Stimulated activated CD4-positive, alpha-beta T cell treated with anti-CD3 and anti-CD28 coated beads, Interleukin-15, amount 100 ng/mL, for 48 hours (primary cell): ENCODE measurements around the gene AK9.
"Not testable (repeated sequence)": the region's sequence is repeated elsewhere in the genome, so short reads cannot be mapped to it uniquely, and the experiment has no call there.

Experiments used
- DNase-seq, 2 donors: peaks; one replicate each; pipeline ENCODE4 v3.0.0-alpha.2; 2020; ENCODE audit warnings: low read depth in 2 of 2

The AK9 gene

GRCh38 chr6:109626311-109626710 is 64.7 kb downstream of the AK9 start:
- DNase-seq, result no peak

DNA sequence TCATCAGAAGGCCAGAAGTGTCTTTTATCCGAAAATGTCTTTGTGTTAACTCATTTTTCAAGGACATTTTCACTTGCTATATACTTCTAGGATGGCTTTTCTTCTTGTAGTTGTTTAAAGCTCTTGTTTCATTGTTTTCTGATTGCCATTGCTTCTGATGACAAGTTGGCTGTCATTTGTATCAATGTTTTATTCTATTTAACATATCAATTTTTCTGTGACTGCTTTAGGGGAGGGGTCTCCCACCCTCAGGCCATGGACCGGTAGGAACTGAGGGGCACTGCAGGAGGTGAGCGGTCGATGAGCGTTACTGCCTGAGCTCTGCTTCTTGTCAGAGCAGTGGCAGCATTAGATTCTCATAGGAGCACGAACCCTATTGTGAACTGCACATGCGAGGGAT is 65.8 kb downstream of the AK9 start:
- DNase-seq, result no peak

GRCh38 chr6:109623288-109623687 is 67.7 kb downstream of the AK9 start:
- DNase-seq, result no peak

- no peak for DNase-seq
Observed at GRCh38 chr6:109612268-109612667, 78.7 kb downstream of the AK9 start.

GRCh38 chr6:109611502-109611901 is 79.5 kb downstream of the AK9 start:
- no peak for DNase-seq

DNA sequence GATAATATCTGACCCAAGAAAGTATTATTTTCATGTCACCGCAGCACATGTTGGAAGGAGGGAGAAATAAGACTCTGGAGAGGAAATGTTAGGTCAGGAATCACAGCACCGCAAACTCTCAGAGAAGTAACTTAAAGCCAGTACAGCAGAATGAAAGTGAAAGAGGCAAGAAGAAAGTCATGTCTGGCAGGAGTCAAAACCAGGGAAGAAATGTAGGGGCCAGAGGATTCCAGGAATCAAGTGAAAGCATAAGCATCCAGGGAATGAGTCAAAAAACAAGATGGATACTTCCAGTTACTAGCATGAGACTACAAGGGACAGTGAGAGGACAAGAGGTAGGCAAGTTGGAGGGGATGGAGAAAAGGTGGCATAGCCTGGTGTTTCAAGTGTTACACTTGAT is 80.4 kb downstream of the AK9 start:
- no peak for DNase-seq

DNA sequence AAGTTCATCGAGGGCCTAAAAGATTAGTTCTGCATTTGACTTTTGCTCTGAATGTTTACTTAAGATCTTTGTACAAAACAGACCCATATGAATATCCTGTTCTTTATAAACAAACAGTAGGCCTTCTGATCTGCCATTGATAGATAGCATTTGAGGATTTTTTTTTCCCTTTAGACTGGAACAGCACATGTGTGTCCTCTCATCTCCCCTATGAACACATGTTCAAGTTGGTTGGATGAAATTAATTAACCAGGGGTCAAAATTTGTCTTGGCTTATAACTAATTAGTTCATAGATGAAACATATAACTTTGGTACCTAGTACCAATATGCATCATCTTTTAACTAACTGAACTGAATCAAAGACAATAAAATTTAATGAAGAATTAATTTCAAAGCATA is 81.3 kb downstream of the AK9 start:
- DNase-seq, result no peak

DNA sequence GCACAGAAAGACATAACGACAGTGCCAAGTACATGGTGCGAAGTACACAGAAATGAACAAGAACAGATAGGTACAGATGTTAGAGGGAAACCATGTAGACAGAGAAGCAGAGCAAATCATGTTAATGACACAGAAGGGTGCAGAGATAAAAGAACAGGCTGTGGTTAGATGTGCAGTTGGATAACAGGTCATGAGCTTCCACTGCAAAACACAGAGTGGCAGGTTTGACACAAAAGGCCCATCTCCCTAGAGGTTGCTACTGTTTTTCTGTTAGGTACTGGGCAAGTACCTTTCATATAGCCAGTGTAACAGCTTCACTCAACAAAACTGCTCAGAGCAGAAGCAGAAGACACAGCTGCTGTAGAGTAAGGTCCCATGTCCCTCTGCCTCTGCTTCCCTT is 84.6 kb downstream of the AK9 start:
- DNase-seq, result no peak

- DNase-seq, result peak in 1 of 2 donors; percentile 2
Observed at GRCh38 chr6:109595998-109596397, 95.0 kb downstream of the AK9 start.

DNA sequence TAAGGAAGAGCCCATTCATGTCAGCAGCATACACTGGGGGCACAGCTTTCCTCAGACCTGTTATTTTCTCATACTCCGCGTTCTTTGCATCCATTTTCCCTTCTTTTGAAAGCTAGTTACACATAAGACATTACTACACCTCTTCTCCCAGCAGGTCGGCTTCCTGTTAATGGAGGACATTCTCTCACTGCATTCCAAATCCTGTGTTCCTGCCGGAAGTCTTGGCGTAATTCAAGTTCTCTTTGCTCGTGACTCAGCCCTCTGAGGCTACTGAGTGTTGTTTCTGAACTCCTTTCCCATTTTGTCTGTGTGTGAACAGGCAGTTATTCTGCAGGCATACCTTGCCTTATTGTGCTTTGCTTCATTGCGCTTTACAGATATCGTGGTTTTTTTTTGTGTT is 110.5 kb downstream of the AK9 start:
- no peak for DNase-seq

DNA sequence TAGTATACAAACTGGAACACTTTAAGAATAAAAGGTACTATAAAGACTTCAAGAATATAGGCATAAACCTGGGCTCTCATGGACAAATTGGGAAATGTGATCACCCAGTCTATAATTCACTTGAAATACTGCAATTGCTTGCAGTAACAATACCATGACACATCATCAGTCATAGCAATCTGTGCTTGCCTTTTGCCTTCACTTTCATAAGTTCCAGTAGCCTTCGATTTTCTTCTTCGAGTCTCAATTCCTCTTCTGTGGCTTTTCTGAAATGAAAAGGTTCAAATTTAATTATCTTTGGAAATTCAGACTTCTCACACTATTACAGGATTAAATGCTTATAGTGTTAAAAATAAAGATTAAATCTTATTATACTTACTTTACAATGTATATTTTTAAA is 111.6 kb downstream of the AK9 start:
- DNase-seq, result no peak

- DNase-seq, result not testable (repeated sequence)
Observed at GRCh38 chr6:109569901-109570300, 121.1 kb downstream of the AK9 start.

- no peak for DNase-seq
Observed at GRCh38 chr6:109561844-109562243, 129.2 kb downstream of the AK9 start.

GRCh38 chr6:109531446-109531845 is 159.6 kb downstream of the AK9 start:
- DNase-seq, result no peak

DNA sequence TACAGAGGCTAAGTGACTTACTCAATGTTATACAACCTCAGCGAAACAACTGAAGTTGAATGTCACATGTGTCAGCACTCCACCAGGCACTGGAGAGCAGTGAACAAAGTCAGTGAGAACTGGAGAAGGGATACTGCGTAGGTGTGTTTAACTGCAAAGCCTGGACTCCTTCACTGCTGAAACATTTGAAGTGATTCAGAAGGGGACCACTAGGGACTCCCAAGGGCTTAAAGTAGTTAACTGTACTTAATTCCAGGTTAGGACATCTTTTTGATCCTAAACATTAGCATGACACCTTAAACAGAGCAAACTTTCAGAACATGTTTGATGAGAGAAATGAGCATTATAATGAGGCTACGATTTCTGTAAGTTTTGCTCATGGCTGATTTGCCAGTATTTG is 163.0 kb downstream of the AK9 start:
- DNase-seq, result no peak

GRCh38 chr6:109526905-109527628 is 163.9 kb downstream of the AK9 start:
- DNase-seq, result peak; percentile 17 to 27

- DNase-seq, result no peak
Observed at GRCh38 chr6:109524129-109524528, 166.9 kb downstream of the AK9 start.

DNA sequence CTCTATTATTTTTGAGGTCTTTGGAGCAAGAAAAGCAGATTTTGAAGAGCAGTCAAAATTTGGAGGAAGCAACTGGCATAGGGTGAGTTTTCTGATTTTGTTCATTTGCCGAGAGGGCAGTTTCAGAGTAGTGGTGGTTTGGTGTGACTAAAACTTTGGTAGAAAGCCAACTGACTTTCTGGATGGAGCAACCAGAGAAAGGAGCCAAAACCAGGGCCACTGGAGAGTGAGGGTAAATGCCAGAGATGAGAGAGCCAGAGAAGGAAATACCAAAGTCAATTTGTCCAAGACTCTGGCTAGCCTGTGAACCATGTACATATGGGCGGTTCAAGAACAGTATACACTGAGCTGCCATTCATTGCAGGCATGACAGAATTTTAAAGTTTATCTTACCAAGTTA is 167.5 kb downstream of the AK9 start:
- DNase-seq, result no peak

GRCh38 chr6:109521080-109521479 is 169.9 kb downstream of the AK9 start:
- no peak for DNase-seq

- DNase-seq, result not testable (repeated sequence)
Observed at GRCh38 chr6:109519647-109520046, 171.4 kb downstream of the AK9 start.

GRCh38 chr6:109516929-109517328 is 174.1 kb downstream of the AK9 start:
- DNase-seq, result no peak

DNA sequence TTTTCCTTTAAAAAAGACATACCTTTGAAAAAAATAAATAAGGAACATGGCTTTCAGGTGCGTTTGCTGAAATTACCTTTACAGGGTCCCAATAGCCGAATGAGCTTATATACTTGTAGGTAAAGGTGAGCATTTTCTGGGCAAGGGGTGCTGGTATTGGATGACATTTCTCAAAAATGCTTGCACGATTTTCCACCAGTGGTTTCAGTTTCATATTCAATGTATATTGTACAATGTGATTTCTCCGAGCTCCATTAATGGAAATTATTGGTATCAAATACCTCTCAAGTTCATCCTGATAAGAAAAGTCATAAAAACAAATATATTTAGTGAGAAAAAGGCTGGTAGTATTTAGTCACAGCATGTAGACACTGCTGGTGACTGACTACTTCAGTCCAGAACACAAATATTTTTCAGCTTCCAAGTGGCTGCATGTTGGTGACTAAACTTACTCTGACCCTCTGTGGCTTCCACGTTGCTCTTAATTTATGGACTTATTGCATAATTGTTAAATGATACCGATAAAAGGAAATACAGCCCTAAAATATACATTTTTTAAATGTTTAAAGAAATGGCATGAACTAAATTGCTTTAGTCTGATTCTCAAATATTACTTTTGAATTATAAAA is 175.1 kb downstream of the AK9 start:
- DNase-seq, result no peak

- no peak for DNase-seq
Observed at GRCh38 chr6:109514946-109515345, 176.1 kb downstream of the AK9 start.
